HK-2 (cell line): ENCODE data around the gene BANK1.

Experiments used
- DNase-seq: peaks from one replicate; pipeline ENCODE4 v3.0.0-alpha.2; 2018; ENCODE audit not compliant: unreplicated experiment

BANK1 gene

GRCh38 chr4:102027961-102028360 is 237.4 kb downstream of the BANK1 start:
- DNase-seq: no peak

- DNase-seq: no peak
These were observed 240.9 kb downstream of the BANK1 start for GRCh38 chr4:102031406-102031805.

GRCh38 chr4:102036016-102036415 is 245.5 kb downstream of the BANK1 start:
- no peak for DNase-seq

GRCh38 chr4:102036619-102037376 is 246.3 kb downstream of the BANK1 start:
- DNase-seq: no peak

- no peak for DNase-seq
These were observed 247.0 kb downstream of the BANK1 start for GRCh38 chr4:102037566-102037965.

GRCh38 chr4:102042871-102043802 is 252.6 kb downstream of the BANK1 start:
- DNase-seq: no peak

GRCh38 chr4:102047616-102048015 is 257.1 kb downstream of the BANK1 start:
- no peak for DNase-seq

- no peak for DNase-seq
These were observed 265.3 kb downstream of the BANK1 start for GRCh38 chr4:102055805-102056204.

- no peak for DNase-seq
These were observed 266.6 kb downstream of the BANK1 start for GRCh38 chr4:102057122-102057521.

GRCh38 chr4:102061133-102061532 is 270.6 kb downstream of the BANK1 start:
- no peak for DNase-seq

- no peak for DNase-seq
These were observed 274.4 kb downstream of the BANK1 start for GRCh38 chr4:102064747-102065442.

GRCh38 chr4:102076622-102077021 is 286.1 kb downstream of the BANK1 start:
- no peak for DNase-seq

GRCh38 chr4:102080184-102080583 is 289.7 kb downstream of the BANK1 start:
- no peak for DNase-seq

- DNase-seq: no peak
These were observed 299.5 kb downstream of the BANK1 start for GRCh38 chr4:102089850-102090621.

- no peak for DNase-seq
These were observed 301.1 kb downstream of the BANK1 start for GRCh38 chr4:102091656-102092055.

GRCh38 chr4:102094481-102094880 is 304.0 kb downstream of the BANK1 start:
- no peak for DNase-seq

- no peak for DNase-seq
These were observed 312.8 kb downstream of the BANK1 start for GRCh38 chr4:102103368-102103767.

- no peak for DNase-seq
These were observed 313.7 kb downstream of the BANK1 start for GRCh38 chr4:102104278-102104677.

GRCh38 chr4:102105983-102106382 is 315.5 kb downstream of the BANK1 start:
- no peak for DNase-seq

- DNase-seq: no peak
These were observed 323.6 kb downstream of the BANK1 start for GRCh38 chr4:102114118-102114630.

GRCh38 chr4:102116121-102116520 is 325.6 kb downstream of the BANK1 start:
- no peak for DNase-seq
